Glutamatergic neuron (in vitro differentiated cells): ENCODE results near the gene ALG5. TPM values are rescaled to one million over a fixed set of nuclear protein-coding genes. Genes with fewer than 3 reads are reported as not detected.

Experiments
- DNase-seq: peaks from one replicate; pipeline ENCODE4 v3.0.0; 2022
- H3K27ac Mint-ChIP-seq: one replicate; pipeline ENCODE4 v1.8.0; 2020; ENCODE audit warnings: mild to moderate bottlenecking, mixed read lengths, inconsistent platforms; ENCODE audit not compliant: unreplicated experiment
- H3K27me3 Mint-ChIP-seq: one replicate; pipeline ENCODE4 v1.8.0; 2020; ENCODE audit warnings: mild to moderate bottlenecking, moderate library complexity, mixed read lengths, inconsistent platforms; ENCODE audit not compliant: unreplicated experiment
- H3K36me3 Mint-ChIP-seq: one replicate; pipeline ENCODE4 v1.8.0; 2020; ENCODE audit warnings: mild to moderate bottlenecking, mixed read lengths, inconsistent platforms; ENCODE audit not compliant: unreplicated experiment
- H3K4me1 Mint-ChIP-seq: one replicate; pipeline ENCODE4 v1.8.0; 2020; ENCODE audit warnings: mild to moderate bottlenecking, low read depth, mixed read lengths, inconsistent platforms; ENCODE audit not compliant: unreplicated experiment
- H3K4me3 Mint-ChIP-seq: one replicate; pipeline ENCODE4 v1.8.0; 2020; ENCODE audit warnings: mild to moderate bottlenecking, mixed read lengths, inconsistent platforms; ENCODE audit not compliant: unreplicated experiment
- H3K9me3 Mint-ChIP-seq: one replicate; pipeline ENCODE4 v1.8.0; 2020; ENCODE audit warnings: mild to moderate bottlenecking, moderate library complexity, mixed read lengths, inconsistent platforms; ENCODE audit not compliant: unreplicated experiment
- CTCF ChIP-seq: fragments of 200-600 bp; sonication (generic); IDR thresholded peaks from one replicate; pipeline ENCODE4 v1.5.0; 2021; ENCODE audit not compliant: partially characterized antibody, unreplicated experiment
- total RNA-seq: library from RNA; stranded (reverse); fragmentation: NEBNext Ultra II Directional; extraction: Animal tissue kit (Norgen Biotek cat#: 25700); gene quantifications from one replicate; pipeline ENCODE4 v1.2.1, GENCODE V29; 2021; ENCODE audit not compliant: unreplicated experiment

The ALG5 gene
- total RNA-seq, 1 donor from 2014 or later = 25.5 TPM

DNA sequence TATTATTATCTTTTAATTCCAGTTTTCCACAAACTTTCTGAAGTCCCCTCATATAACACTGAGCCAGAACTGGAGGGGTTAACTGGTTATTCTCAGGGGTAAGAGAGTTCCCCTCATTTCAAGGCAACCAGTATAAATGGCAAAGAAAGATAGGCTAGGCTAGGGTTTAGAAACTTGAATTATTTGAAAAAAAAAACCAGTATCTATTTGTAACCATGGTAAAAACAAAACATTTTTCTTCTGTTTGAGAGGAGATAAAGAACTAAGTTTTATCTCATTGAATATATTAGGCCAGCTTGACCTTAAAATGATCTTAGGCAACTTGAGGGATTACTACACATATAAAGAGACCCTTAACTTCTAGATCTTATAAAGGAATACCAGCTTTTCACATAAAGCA lies 40.8 kb upstream of the ALG5 start:
- Mint-ChIP-seq H3K27ac (no peak overlapping the region), H3K4me3 (no peak overlapping the region), H3K27me3 (no peaks in the 10 kb centered on the region), H3K4me1 (no peaks in the 10 kb centered on the region), H3K9me3 (no peaks in the 10 kb centered on the region), H3K36me3 (peaks cover 4% of the 10 kb centered on the region)
- no peak for TF ChIP-seq CTCF
- DNase-seq = no peak

DNA sequence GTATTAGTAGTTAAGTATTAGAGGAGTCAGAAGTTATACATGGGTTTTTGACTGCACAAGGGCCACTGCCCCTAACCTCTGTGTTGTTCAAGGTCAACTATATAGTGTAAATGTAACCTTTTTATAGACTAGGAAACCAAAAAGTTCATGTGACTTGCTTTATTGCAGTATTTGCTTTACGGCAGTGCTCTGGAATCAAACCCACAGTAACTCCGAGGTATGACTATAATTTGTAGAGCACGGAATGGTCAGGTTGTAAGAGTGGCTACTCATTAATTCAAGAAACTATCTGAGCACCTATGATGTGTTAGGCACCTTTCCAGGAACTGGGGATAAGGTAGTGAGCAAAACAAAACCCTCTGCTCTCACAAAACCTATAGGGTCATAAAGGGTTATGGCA lies 38.1 kb upstream of the ALG5 start:
- H3K4me1 Mint-ChIP-seq = no peaks in the 10 kb centered on the region
- no peak for DNase-seq
- H3K27ac Mint-ChIP-seq = no peak overlapping the region
- peaks cover 10% of the 10 kb centered on the region for H3K36me3 Mint-ChIP-seq
- TF ChIP-seq CTCF = no peak
- H3K27me3 Mint-ChIP-seq = no peaks in the 10 kb centered on the region
- no peak overlapping the region for H3K4me3 Mint-ChIP-seq
- no peaks in the 10 kb centered on the region for H3K9me3 Mint-ChIP-seq

DNA sequence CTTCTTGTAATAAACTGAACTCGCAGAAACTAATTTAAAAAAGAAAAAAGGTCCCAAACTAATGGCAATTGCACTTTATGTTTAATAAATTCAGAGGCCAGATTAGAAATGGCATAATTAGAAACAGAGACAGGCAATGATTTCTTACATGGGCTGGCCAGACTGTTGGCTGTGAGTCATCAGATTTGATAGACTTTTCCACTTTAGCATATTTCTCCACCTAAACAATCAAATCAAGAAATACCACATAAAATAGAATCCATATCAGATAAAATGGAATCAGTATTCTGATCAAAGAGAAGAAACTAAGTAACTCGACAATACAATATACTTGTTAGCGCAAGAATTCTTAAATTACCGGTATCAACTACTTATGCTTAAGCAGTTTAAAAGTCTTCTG lies 30.5 kb upstream of the ALG5 start:
- Mint-ChIP-seq H3K4me1 (no peaks in the 10 kb centered on the region), H3K27me3 (no peaks in the 10 kb centered on the region), H3K4me3 (no peak overlapping the region), H3K27ac (no peak overlapping the region), H3K9me3 (no peaks in the 10 kb centered on the region), H3K36me3 (peaks cover 5% of the 10 kb centered on the region)
- no peak for DNase-seq
- TF ChIP-seq CTCF = no peak

- no peaks in the 10 kb centered on the region for H3K4me1 Mint-ChIP-seq
- no peak overlapping the region for H3K27ac Mint-ChIP-seq
- H3K36me3 Mint-ChIP-seq = no peaks in the 10 kb centered on the region
Measured at GRCh38 chr13:37027639-37028038, 28.5 kb upstream of the ALG5 start.

GRCh38 chr13:37026771-37027170 lies 27.6 kb upstream of the ALG5 start:
- Mint-ChIP-seq H3K9me3 (no peaks in the 10 kb centered on the region), H3K27me3 (no peaks in the 10 kb centered on the region), H3K4me1 (no peaks in the 10 kb centered on the region), H3K27ac (no peak overlapping the region), H3K4me3 (no peak overlapping the region), H3K36me3 (no peaks in the 10 kb centered on the region)
- no peak for TF ChIP-seq CTCF
- no peak for DNase-seq

More at GRCh38 chr13:37027639-37028038, 28.5 kb upstream of the ALG5 start:
- Mint-ChIP-seq H3K9me3 (no peaks in the 10 kb centered on the region), H3K4me3 (no peak overlapping the region), H3K27me3 (no peaks in the 10 kb centered on the region)
- TF ChIP-seq CTCF = no peak
- DNase-seq = no peak
